Gastroesophageal sphincter (tissue), 3 donors: ENCODE results near the gene S100A13.

Experiments
- CTCF ChIP-seq, 4 experiments: fragments of 200-600 bp in 2 of 4; fragments of 450-650 bp in 2 of 4; sonication (generic) in 1 of 4; IDR thresholded peaks; one replicate each; pipeline ENCODE4 v1.5.1; 2017 to 2019; ENCODE audit warnings: antibody characterized with exemption in 4 of 4, mild to moderate bottlenecking in 2 of 4, moderate library complexity in 2 of 4
- EP300 ChIP-seq: sonication (generic); formaldehyde crosslinking; IDR thresholded peaks from one replicate; pipeline ENCODE4 v1.6.1; 2017; ENCODE audit warnings: antibody characterized with exemption, mild to moderate bottlenecking
- POLR2A ChIP-seq, 2 donors: fragments of 450-650 bp; IDR thresholded peaks; one replicate each; pipeline ENCODE4 v1.6.1; 2017; ENCODE audit warnings: antibody characterized with exemption in 2 of 2, mild to moderate bottlenecking in 2 of 2, moderate library complexity in 1 of 2
- POLR2AphosphoS5 ChIP-seq: sonication (generic); formaldehyde crosslinking; IDR thresholded peaks from one replicate; pipeline ENCODE4 v1.6.1; 2017; ENCODE audit warnings: antibody characterized with exemption

GRCh38 chr1:153613406-153613805 lies 13.9 kb downstream of the S100A13 start:
- TF ChIP-seq CTCF (IDR thresholded peaks at IDR 0.05) (no peak), POLR2A (IDR thresholded peaks at IDR 0.05) (no peak), POLR2AphosphoS5 (no peak), EP300 (no peak)
